Measurements from ENCODE around the gene NECAP2. TPM values are rescaled to one million over a fixed set of nuclear protein-coding genes. Genes with fewer than 3 reads are reported as not detected.

NECAP2 gene
- total RNA-seq, 2 experiments from 2014 or later: 51.8 to 59.0 TPM

DNA sequence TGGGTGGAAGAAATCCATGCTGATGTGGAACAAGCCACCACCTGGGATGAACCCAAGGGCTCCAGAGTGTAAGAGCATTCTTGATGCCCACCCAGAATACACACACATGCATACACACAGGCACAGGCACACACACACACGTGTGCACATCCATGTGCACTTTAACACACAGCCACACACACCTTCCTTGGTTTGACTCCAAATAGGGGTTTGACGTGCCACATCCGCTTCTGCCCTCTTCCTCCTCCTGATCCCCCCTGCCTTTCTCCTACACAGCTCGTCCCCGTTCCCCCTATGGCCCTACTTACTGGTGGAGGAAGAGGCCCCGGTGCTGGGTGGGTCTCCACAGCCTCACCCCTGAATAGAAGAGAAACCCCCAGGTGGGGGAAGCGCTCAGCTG lies 19.3 kb upstream of the NECAP2 start:
- DNase-seq (ENCODE audit: low spot score): no peak
- H3K9me2 ChIP-seq (ENCODE audit: insufficient read depth, low read length): no peaks in the 10 kb centered on the region
- TF ChIP-seq EZH2phosphoT487 (IDR thresholded peaks at IDR 0.05; ENCODE audit: borderline replicate concordance, low read depth, low read length): no peak
- TF ChIP-seq, protein P1, sequence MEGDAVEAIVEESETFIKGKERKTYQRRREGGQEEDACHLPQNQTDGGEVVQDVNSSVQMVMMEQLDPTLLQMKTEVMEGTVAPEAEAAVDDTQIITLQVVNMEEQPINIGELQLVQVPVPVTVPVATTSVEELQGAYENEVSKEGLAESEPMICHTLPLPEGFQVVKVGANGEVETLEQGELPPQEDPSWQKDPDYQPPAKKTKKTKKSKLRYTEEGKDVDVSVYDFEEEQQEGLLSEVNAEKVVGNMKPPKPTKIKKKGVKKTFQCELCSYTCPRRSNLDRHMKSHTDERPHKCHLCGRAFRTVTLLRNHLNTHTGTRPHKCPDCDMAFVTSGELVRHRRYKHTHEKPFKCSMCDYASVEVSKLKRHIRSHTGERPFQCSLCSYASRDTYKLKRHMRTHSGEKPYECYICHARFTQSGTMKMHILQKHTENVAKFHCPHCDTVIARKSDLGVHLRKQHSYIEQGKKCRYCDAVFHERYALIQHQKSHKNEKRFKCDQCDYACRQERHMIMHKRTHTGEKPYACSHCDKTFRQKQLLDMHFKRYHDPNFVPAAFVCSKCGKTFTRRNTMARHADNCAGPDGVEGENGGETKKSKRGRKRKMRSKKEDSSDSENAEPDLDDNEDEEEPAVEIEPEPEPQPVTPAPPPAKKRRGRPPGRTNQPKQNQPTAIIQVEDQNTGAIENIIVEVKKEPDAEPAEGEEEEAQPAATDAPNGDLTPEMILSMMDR (conservative IDR thresholded peaks at IDR 0.05; ENCODE audit: low read length): no peak
- H3K27ac ChIP-seq (ENCODE audit: low read depth, low read length, poor library complexity, severe bottlenecking): peak overlapping the region; percentile 50
- no peaks in the 10 kb centered on the region for H4K20me1 ChIP-seq (ENCODE audit: insufficient read depth, low read length)
- intact Hi-C loops (cut with micrococcal nuclease; ENCODE audit: unreplicated experiment): no loop called here
- ChIA-PET CTCF (ENCODE audit: unreplicated experiment) (no interaction called here), POLR2A (interaction anchor here (1.0 to 1.7 kb wide), 3 partner anchors 9 to 24 kb away, joined by 4 read pairs; no protein-coding TSS in a partner anchor)
- H3K36me3 ChIP-seq (ENCODE audit: insufficient read depth, low read length): no peaks in the 10 kb centered on the region
- BruUV-seq (replicated peaks): no TSS peak
- peak overlapping the region; percentile 82; the same call in 1 of the 2 replicates for H2AFZ ChIP-seq (ENCODE audit: low read length)
- H3K4me1 ChIP-seq (ENCODE audit: insufficient read depth, low read length, poor library complexity, severe bottlenecking): peaks cover 19% of the 10 kb centered on the region
- H3K4me3 ChIP-seq (ENCODE audit: low read depth, low read length, poor library complexity, severe bottlenecking): peak overlapping the region; percentile 1
- H3K79me2 ChIP-seq (ENCODE audit: insufficient read depth, low read depth, low read length): no peaks in the 10 kb centered on the region
- no peaks in the 10 kb centered on the region for H3K9me3 ChIP-seq (ENCODE audit: low read length)
- H3K4me2 ChIP-seq (ENCODE audit: low read length): peak overlapping the region; percentile 54

DNA sequence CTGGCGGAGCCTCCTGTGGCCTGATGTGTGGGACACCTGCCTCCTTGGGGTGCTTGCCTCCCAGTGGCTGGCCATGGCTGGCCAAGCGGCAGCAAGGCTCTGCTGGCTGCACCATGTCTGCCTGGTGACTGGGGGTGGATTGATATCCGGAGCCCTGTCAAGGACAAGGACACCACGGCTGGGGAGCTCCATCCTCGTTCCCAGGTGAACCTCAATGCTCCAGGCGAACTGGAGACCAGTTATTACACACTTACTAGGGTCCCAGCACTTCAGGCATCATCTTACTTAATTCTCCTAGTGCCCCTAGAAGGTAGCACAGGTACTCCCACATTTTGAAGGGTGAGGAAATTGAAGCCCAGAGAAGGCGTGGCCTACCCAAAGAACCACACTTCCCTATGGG lies 18.5 kb upstream of the NECAP2 start:
- Histone ChIP-seq H3K9me3 (ENCODE audit: low read length) (no peaks in the 10 kb centered on the region), H3K36me3 (ENCODE audit: insufficient read depth, low read length) (no peaks in the 10 kb centered on the region), H3K27ac (ENCODE audit: low read depth, low read length, poor library complexity, severe bottlenecking) (no peak overlapping the region), H3K4me3 (ENCODE audit: low read depth, low read length, poor library complexity, severe bottlenecking) (no peak overlapping the region), H2AFZ (ENCODE audit: low read length) (no peak overlapping the region), H4K20me1 (ENCODE audit: insufficient read depth, low read length) (no peaks in the 10 kb centered on the region), H3K4me2 (ENCODE audit: low read length) (no peak overlapping the region), H3K9me2 (ENCODE audit: insufficient read depth, low read length) (no peaks in the 10 kb centered on the region), H3K79me2 (ENCODE audit: insufficient read depth, low read depth, low read length) (no peaks in the 10 kb centered on the region), H3K4me1 (ENCODE audit: insufficient read depth, low read length, poor library complexity, severe bottlenecking) (peaks cover 19% of the 10 kb centered on the region)
- intact Hi-C loops (cut with micrococcal nuclease; ENCODE audit: unreplicated experiment): no loop called here
- ChIA-PET POLR2A (interaction anchor here (1.1 kb wide), 1 partner anchor 8 kb away, joined by 4 read pairs; no protein-coding TSS in a partner anchor), CTCF (ENCODE audit: unreplicated experiment) (no interaction called here)
- TF ChIP-seq EZH2phosphoT487 (IDR thresholded peaks at IDR 0.05; ENCODE audit: borderline replicate concordance, low read depth, low read length): no peak
- TF ChIP-seq, protein P1 (conservative IDR thresholded peaks at IDR 0.05; ENCODE audit: low read length): no peak
- no TSS peak for BruUV-seq (replicated peaks)
- no peak for DNase-seq (ENCODE audit: low spot score)

DNA sequence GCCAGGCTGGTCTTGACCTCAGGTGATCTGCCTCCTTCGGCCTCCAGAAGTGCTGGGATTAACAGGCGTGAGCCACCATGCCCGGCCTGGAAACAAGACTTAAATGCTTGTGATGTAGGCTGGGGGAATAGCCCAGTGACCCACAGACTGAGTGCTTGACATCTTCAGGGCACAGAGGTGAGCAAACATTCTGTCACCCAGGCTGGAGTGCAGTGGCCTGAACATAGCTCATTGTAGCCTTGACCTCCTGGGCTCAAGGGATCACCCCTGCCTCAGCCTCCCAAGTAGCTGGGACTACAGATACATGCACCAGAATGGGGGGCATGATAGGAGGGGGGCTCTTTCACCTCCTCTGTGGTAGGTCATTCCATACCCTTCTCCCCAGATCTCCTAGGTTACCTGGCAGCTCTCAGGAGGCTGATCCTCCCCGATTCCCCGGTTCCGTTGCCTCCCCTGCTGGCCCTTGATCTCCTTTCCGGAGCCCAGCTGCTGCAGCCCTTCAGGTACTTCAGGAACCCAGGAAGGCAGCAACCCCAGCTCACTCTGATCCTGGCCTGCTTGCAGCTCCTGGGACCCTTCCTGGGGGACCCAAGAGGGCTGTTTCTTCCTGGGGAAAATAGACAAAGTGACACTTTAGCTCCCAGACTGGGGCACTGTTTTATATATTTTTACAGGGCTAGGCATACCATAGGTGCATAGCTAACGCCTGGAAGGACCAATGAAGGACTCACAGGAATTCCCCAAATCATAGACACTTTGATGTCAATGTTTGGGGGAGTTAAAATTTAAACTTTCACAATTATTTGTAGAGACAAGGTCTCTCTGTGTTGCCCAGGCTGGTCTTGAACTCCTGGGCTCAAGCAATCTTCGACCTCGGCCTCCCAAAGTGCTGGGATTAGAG lies 15.1 kb upstream of the NECAP2 start:
- no peak overlapping the region for H3K4me2 ChIP-seq (ENCODE audit: low read length)
- CTCF ChIA-PET (ENCODE audit: unreplicated experiment): interaction anchor here (0.6 kb wide), 1 partner anchor 8 kb away, joined by 5 read pairs; no protein-coding TSS in a partner anchor

More for the DNA sequence above, 15.1 kb upstream of the NECAP2 start:
- H3K9me2 ChIP-seq (ENCODE audit: insufficient read depth, low read length): no peaks in the 10 kb centered on the region
- peaks cover 16% of the 10 kb centered on the region for H3K4me1 ChIP-seq (ENCODE audit: insufficient read depth, low read length, poor library complexity, severe bottlenecking)
- H4K20me1 ChIP-seq (ENCODE audit: insufficient read depth, low read length): no peaks in the 10 kb centered on the region
- H2AFZ ChIP-seq (ENCODE audit: low read length): no peak overlapping the region
- no peak overlapping the region for H3K4me3 ChIP-seq (ENCODE audit: low read depth, low read length, poor library complexity, severe bottlenecking)
- POLR2A ChIA-PET: interaction anchor here (1.2 to 1.4 kb wide), 2 partner anchors 8 to 11 kb away, joined by 3 to 5 read pairs; no protein-coding TSS in a partner anchor
- H3K79me2 ChIP-seq (ENCODE audit: insufficient read depth, low read depth, low read length): no peaks in the 10 kb centered on the region
- no TSS peak for BruUV-seq (replicated peaks)
- H3K9me3 ChIP-seq (ENCODE audit: low read length): no peaks in the 10 kb centered on the region
- no peak for DNase-seq (ENCODE audit: low spot score)
- no peaks in the 10 kb centered on the region for H3K36me3 ChIP-seq (ENCODE audit: insufficient read depth, low read length)
- no peak for TF ChIP-seq EZH2phosphoT487 (IDR thresholded peaks at IDR 0.05; ENCODE audit: borderline replicate concordance, low read depth, low read length)
- TF ChIP-seq, protein P1 (conservative IDR thresholded peaks at IDR 0.05; ENCODE audit: low read length): no peak
- no peak overlapping the region for H3K27ac ChIP-seq (ENCODE audit: low read depth, low read length, poor library complexity, severe bottlenecking)
- intact Hi-C loops (cut with micrococcal nuclease; ENCODE audit: unreplicated experiment): no loop called here

All from OCI-LY7 (cell line).